Keratinocyte (primary cell): ENCODE data around the gene TMEM97. TPM values are rescaled to one million over a fixed set of nuclear protein-coding genes. Genes with fewer than 3 reads are reported as not detected.

ENCODE experiments used
- DNase-seq: peaks from one replicate; pipeline ENCODE4 v3.0.0-alpha.2; 2011; ENCODE audit warnings: low read depth, missing footprints, low spot score
- FAIRE-seq: peaks from 2 replicates; lab custom pipeline; 2011; peaks lifted over from hg19 to GRCh38; lab: Jason Lieb, UNC
- H2AFZ ChIP-seq: 2 replicates; pipeline ENCODE4 v1.6.0; 2012; ENCODE audit warnings: low read length, control low read depth, inconsistent platforms; ENCODE audit not compliant: control insufficient read depth
- H3K27ac ChIP-seq: 2 replicates; pipeline ENCODE4 v1.5.1; 2011; ENCODE audit warnings: low read length; ENCODE audit not compliant: control insufficient read depth, insufficient read depth
- H3K27me3 ChIP-seq: 3 replicates; pipeline ENCODE4 v1.6.0; 2011; ENCODE audit warnings: low read length; ENCODE audit not compliant: control insufficient read depth, insufficient read depth; ENCODE audit errors: extremely low read depth
- H3K36me3 ChIP-seq, 2 experiments: 2 replicates in 1 of 2; 3 replicates in 1 of 2; pipeline ENCODE4 v1.5.1; 2011; ENCODE audit warnings: low read length in 2 of 2, mild to moderate bottlenecking in 1 of 2; ENCODE audit not compliant: control insufficient read depth in 2 of 2, insufficient read depth in 2 of 2; ENCODE audit errors: extremely low read depth in 1 of 2
- H3K4me1 ChIP-seq: 3 replicates; pipeline ENCODE4 v1.5.1; 2011; ENCODE audit warnings: low read length; ENCODE audit not compliant: control insufficient read depth, insufficient read depth; ENCODE audit errors: extremely low read depth
- H3K4me2 ChIP-seq: 3 replicates; pipeline ENCODE4 v1.6.0; 2011; ENCODE audit warnings: low read depth, low read length; ENCODE audit not compliant: control insufficient read depth, insufficient read depth; ENCODE audit errors: extremely low read depth
- H3K4me3 ChIP-seq, 3 experiments: fragments of 200-600 bp in 1 of 3; sonication (generic) in 1 of 3; 2 replicates in 2 of 3; 3 replicates in 1 of 3; pipeline ENCODE4 v1.5.1; 2011 to 2016; ENCODE audit warnings: low read length in 3 of 3, mild to moderate bottlenecking in 3 of 3, control low read depth in 2 of 3, inconsistent platforms in 1 of 3, low read depth in 1 of 3, mixed read lengths in 1 of 3, mixed run types in 1 of 3, moderate library complexity in 1 of 3; ENCODE audit not compliant: control insufficient read depth in 2 of 3, insufficient read depth in 2 of 3; ENCODE audit errors: extremely low read depth in 1 of 3
- H3K79me2 ChIP-seq: 2 replicates; pipeline ENCODE4 v1.6.0; 2012; ENCODE audit warnings: low read length; ENCODE audit not compliant: control insufficient read depth, insufficient read depth
- H3K9ac ChIP-seq: 3 replicates; pipeline ENCODE4 v1.6.0; 2011; ENCODE audit warnings: low read length; ENCODE audit not compliant: control insufficient read depth, insufficient read depth; ENCODE audit errors: extremely low read depth
- H3K9me1 ChIP-seq: 3 replicates; pipeline ENCODE4 v1.6.0; 2011; ENCODE audit warnings: low read length; ENCODE audit not compliant: control insufficient read depth, insufficient read depth; ENCODE audit errors: extremely low read depth
- H3K9me3 ChIP-seq: 2 replicates; pipeline ENCODE4 v1.5.1; 2012; ENCODE audit warnings: low read depth, low read length; ENCODE audit not compliant: control insufficient read depth
- H4K20me1 ChIP-seq: 3 replicates; pipeline ENCODE4 v1.6.0; 2011; ENCODE audit warnings: low read length; ENCODE audit not compliant: control insufficient read depth, insufficient read depth; ENCODE audit errors: extremely low read depth
- EZH2 ChIP-seq: IDR thresholded peaks from one replicate; pipeline ENCODE4 v1.6.1; 2012; ENCODE audit warnings: inconsistent platforms, mild to moderate bottlenecking, low read length, moderate library complexity
- dilution Hi-C: fragments of 300-500 bp; cut with MboI; formaldehyde crosslinking; loops from one replicate; pipeline ENCODE4 v1.7.0; 2020; ENCODE audit warnings: low sequenced_read_pairs; ENCODE audit not compliant: extremely low pct_ligation_motif_present
- polyA plus RNA-seq, 5 experiments: library from polyadenylated mRNA; depleted of rRNA in 3 of 5; stranded (reverse) in 3 of 5; stranded (forward) in 1 of 5; unstranded in 1 of 5; fragments of >200 nt; gene quantifications; 1 replicate in 1 of 5; 2 replicates in 3 of 5; 3 replicates in 1 of 5; pipeline versions ENCODE4 v1.2.1 to v1.2.3, GENCODE V29; 2011 to 2012; ENCODE audit warnings: missing spikeins in 2 of 5, low read depth in 1 of 5, low replicate concordance in 1 of 5
- TF ChIP-seq, protein P1 (sequence below), 3 experiments: IDR thresholded peaks in 1 of 3; conservative IDR thresholded peaks in 1 of 3; optimal IDR thresholded peaks in 1 of 3; 2 replicates in 2 of 3; 3 replicates in 1 of 3; pipeline versions ENCODE3 to v1.5.1; 2011; ENCODE audit warnings: low read length in 3 of 3, mild to moderate bottlenecking in 3 of 3, moderate library complexity in 2 of 3, control low read depth in 1 of 3, inconsistent platforms in 1 of 3; ENCODE audit not compliant: insufficient read depth in 2 of 3; ENCODE audit errors: extremely low read depth in 1 of 3

Gene TMEM97
- polyA plus RNA-seq, 1 donor (not counting 4 experiments of a cell fraction or from before 2014, with no cell fraction given) = 29.9 TPM

DNA sequence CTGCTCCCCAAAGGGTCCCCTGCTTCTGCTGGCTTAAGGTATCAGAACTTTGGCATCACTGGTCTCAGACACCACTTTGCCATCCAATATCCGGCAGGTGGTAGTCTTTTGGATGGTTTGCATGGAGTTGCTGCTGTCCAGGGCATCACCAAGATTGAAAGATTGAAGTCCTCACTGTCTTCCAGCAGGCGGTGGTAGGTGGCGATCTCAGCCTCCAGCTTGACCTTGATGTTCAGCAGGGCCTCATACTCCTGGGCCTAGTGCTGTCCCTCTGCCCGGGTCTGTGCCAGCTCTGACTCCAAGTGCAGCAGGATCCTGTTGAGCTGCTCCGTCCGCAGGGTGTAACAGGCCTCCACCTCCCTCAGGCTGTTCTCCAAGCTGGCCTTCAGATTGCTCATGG is 43.0 kb upstream of the TMEM97 start:
- H3K27me3 ChIP-seq = peaks cover 57% of the 10 kb centered on the region

DNA sequence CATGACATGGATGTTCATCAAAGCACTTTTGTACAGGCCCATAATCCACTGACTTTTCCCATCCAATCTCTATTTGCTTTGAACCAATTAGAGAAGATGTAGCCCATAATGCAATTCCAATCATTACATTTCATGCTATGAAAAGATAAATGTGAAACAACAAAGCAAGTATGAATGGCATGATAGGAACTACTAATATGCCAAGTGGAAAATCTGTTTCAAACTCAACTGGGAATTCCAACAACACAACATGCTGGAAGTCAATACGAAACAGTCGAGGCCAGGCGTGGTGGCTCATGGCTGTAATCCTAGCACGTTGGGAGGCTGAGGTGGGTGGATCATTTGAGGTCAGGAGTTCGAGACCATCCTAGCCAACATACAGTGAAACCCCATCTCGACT is 39.6 kb upstream of the TMEM97 start:
- H2AFZ ChIP-seq = no peak overlapping the region
- no peak overlapping the region for H3K27ac ChIP-seq
- peaks cover 31% of the 10 kb centered on the region for H3K27me3 ChIP-seq
- no peaks in the 10 kb centered on the region for H3K36me3 ChIP-seq
- peak; percentile 5 for FAIRE-seq
- H3K9me1 ChIP-seq = no peaks in the 10 kb centered on the region
- H3K9ac ChIP-seq = no peak overlapping the region
- H3K4me3 ChIP-seq = no peak overlapping the region
- H4K20me1 ChIP-seq = no peaks in the 10 kb centered on the region
- TF ChIP-seq, protein P1, sequence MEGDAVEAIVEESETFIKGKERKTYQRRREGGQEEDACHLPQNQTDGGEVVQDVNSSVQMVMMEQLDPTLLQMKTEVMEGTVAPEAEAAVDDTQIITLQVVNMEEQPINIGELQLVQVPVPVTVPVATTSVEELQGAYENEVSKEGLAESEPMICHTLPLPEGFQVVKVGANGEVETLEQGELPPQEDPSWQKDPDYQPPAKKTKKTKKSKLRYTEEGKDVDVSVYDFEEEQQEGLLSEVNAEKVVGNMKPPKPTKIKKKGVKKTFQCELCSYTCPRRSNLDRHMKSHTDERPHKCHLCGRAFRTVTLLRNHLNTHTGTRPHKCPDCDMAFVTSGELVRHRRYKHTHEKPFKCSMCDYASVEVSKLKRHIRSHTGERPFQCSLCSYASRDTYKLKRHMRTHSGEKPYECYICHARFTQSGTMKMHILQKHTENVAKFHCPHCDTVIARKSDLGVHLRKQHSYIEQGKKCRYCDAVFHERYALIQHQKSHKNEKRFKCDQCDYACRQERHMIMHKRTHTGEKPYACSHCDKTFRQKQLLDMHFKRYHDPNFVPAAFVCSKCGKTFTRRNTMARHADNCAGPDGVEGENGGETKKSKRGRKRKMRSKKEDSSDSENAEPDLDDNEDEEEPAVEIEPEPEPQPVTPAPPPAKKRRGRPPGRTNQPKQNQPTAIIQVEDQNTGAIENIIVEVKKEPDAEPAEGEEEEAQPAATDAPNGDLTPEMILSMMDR (optimal IDR thresholded peaks at IDR 0.05 in 1 of 3, IDR thresholded peaks at IDR 0.05 in 1 of 3, conservative IDR thresholded peaks at IDR 0.05 in 1 of 3; ENCODE audit: extremely low read depth in 1 of 3, insufficient read depth in 2 of 3, low read length in 3 of 3) = no peak
- no peak for TF ChIP-seq EZH2
- H3K79me2 ChIP-seq = no peaks in the 10 kb centered on the region
- no peak overlapping the region for H3K4me2 ChIP-seq
- no peaks in the 10 kb centered on the region for H3K9me3 ChIP-seq
- peaks cover 17% of the 10 kb centered on the region for H3K4me1 ChIP-seq
- dilution Hi-C loops = no loop called here
- no peak for DNase-seq

More for the DNA sequence above, 43.0 kb upstream of the TMEM97 start:
- Histone ChIP-seq H3K27ac (no peak overlapping the region), H3K9ac (no peak overlapping the region), H3K9me1 (no peaks in the 10 kb centered on the region), H3K4me2 (no peak overlapping the region), H3K79me2 (no peaks in the 10 kb centered on the region), H2AFZ (no peak overlapping the region), H3K9me3 (no peaks in the 10 kb centered on the region), H3K4me3 (no peak overlapping the region), H3K4me1 (peaks cover 3% of the 10 kb centered on the region), H3K36me3 (no peaks in the 10 kb centered on the region), H4K20me1 (no peaks in the 10 kb centered on the region)
- dilution Hi-C loops = no loop called here
- FAIRE-seq = no peak
- no peak for TF ChIP-seq EZH2
- TF ChIP-seq, protein P1 (optimal IDR thresholded peaks at IDR 0.05 in 1 of 3, IDR thresholded peaks at IDR 0.05 in 1 of 3, conservative IDR thresholded peaks at IDR 0.05 in 1 of 3; ENCODE audit: extremely low read depth in 1 of 3, insufficient read depth in 2 of 3, low read length in 3 of 3) = no peak
- no peak for DNase-seq
